HG03175 (cell line): ENCODE measurements around the gene TNS3.

Source experiments
- ATAC-seq: cut with Tn5 transposase; IDR thresholded peaks from one replicate; pipeline ENCODE4 v1.9.1; 2021; ENCODE audit warnings: mild to moderate bottlenecking, moderate library complexity; ENCODE audit not compliant: unreplicated experiment

Gene TNS3

DNA sequence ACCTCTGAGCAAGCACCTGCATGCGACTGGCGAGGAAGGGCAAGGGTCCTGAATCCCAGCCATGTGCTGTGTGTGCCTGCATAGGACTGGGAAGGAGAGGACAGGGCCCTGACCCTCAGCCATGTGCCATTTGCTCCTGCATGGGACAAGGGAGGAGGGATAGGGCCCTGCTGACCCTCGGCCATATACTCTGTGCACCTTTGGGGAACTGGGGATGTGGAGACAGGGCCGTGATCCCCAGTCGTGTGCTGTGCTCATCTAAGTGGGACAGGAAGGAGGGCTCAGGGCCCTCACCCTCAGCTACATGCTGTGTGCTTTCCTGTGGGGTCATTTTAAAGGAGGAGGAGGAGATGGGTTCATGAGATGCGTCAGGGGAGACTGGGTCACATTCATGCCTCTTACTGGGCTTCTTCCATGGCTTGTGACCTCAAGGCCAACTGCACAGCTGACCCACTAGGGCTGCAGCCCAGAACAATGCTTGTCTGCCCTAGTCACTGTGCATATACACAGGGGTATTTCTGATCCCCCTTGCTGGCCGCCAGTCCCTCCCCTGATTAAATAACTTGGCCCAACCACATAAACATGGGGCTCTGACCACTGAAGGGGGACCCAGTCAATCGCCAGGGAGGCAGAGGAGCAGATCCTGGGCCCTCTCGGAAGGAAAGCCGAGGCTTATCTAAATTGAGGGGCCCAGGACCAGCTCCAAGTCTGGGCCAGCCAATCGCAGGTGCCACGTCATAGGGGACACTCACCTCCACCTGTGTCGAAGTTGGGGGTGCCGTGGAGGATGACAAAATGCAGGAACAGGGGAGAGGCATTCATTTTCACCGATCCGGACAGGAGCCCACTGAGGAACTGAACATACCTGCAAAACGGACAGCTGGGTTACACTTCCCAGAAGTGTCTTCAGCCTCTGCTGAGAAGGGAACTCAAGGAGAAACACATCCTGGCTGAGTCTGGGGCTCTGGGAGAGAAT lies 167.3 kb downstream of the TNS3 start:
- no peak for ATAC-seq

DNA sequence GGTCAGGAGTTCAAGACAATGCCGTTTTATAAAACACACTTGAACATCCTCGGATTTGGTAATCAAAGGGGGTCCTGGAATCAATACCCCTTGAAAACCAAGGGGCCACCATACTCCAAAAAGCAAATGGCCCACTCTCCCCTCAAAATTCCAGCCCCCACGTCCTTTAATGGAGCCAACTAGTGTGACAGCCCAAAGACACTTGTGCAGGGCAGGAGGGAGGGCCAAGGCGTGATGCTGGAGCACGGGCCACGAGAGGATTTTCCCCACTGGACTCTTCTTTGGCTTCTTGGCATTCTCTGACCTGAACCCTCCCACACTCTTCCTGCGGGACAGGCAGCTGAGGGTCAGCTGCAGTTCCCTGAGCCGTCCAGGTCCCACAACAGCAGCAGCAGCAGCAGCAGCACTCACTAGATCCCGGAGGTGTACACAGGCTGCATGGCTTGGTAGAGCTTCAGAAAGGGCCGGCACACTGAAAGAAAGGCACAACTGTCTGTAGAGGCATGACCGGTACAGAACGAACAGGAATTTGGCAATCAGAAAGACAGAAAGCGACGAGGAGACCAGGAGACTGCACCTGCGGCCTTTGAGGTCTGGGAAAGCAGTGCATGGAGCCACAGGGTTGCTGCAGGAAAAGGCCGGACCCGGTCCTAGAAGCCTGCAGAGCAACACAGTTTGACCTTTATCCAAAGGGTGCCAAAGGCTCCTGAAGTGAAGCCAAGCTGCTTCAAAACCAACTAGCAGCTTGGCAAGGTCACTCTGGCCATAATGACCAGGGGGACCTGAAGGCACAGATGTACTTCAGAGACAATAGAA lies 168.2 kb downstream of the TNS3 start:
- ATAC-seq = no peak

DNA sequence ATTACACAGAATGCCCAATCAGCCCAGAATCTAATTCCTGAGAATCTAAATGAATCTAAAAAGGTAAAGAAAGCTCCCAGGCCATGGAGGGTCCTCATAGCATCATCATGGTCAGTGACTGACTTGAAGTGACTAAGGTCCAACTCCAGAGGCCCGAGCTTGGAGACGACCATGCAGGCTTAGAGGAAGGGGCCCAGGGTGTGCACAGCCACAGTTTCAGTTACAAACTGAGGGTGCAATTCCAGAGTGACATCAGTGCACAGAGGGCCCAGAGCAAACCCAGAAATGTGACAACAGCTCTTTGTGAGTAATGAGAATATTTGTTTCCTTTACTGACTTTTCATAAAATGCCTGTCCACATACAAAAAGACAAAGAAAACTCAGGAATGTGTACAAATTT lies 170.0 kb downstream of the TNS3 start:
- no peak for ATAC-seq

DNA sequence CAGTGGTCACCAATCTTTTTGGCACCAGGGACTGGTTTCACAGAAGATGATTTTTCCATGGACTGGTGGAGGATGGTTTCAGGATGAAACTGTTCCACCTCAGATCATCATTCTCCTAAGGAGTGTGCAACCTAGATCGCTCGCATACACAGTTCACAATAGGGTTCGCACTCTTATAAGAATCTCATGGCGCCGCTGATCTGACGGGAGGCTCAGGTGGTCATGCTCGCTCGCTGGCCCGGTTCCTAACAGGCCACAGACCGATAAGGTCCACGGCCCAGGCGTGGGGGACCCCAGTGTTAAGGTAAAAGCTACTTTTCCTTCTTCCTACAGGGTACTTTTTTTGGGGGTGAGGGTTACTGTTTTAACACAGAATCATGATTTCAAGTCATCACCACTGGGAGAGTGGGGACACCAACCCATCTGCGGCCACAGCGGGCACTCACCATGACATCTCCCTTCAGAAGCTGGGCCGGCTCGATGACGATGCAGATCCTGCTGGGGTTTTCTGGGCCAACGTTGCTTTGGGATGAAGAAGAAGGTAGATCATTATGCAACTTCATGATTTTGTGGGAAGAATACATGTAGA lies 170.5 kb downstream of the TNS3 start:
- ATAC-seq = no peak

DNA sequence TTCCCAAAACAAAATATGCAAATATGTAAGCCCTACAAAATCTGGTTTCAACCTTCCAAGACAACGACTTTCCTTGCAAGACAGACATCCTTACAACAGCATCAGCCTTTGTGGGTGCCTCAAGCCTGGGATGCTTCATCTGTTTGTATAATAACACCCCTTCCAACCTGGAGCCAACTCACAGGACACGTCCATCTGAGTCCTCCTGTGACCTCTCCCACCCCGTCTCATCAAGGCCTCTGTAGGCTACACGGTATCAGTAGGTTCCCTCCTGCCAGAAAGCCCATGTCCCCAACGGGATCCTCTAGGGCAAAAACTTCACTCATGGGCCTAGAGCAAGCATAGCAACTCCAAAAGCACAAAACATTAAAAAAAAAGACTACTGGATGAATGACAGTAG lies 173.2 kb downstream of the TNS3 start:
- ATAC-seq = no peak

DNA sequence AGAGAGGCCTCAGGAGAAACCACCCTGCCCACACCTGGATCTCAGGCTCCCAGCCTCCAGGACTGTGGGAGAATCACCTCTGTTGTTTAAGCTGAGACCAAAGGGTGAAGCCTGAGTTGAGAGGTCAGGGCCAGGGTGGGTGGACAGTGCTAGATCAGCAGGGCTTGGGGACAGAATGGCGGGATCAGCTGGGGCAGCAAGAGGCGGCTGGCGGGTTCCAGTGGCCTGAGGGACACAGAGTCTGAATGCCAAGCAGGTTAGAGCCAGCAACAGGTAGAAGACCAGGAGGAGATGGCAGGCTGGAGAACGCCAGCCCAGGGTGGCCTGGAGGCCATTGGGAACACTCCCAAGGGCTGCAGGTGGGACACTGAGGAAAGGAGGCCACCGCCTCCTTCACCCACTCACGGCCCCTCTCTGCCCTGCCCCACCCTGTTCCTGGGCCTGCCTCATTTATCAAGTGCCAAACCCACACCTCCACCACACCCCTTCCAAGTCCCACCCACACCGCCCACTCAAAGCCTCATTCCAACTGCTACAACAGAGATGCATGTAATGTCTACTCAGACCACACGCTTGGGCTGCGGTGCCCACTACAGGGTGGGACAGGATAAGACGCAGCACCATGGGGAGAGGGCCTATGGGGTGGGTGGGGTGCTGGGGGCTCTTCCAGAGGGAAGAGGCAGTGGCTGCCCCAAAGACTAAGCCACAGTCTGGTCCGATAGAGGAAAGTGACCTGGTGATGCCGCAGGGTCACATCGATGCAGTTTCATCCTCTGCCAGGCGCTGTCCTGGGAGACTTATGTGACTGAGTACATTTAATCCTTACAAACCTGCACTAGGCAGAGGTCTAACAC lies 173.9 kb downstream of the TNS3 start:
- no peak for ATAC-seq

DNA sequence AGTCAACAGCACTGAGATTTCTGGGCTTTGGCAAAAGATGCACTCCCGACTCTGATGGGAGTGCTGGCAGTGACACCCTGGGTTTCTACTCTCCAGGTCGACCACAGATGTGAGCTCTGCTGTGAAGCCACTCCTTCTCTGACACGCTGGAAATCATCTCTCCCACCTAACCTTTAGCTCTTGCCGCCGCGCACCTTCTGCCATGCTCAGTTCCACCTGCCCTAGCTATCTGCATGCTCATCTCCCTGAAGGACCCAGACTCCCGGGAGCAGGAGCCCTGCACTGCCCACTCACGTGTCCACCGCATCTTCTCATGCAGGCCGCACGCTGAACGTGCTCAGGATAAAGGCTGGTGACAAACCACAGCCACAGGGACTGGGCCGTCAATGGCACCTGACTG lies 174.8 kb downstream of the TNS3 start:
- no peak for ATAC-seq

DNA sequence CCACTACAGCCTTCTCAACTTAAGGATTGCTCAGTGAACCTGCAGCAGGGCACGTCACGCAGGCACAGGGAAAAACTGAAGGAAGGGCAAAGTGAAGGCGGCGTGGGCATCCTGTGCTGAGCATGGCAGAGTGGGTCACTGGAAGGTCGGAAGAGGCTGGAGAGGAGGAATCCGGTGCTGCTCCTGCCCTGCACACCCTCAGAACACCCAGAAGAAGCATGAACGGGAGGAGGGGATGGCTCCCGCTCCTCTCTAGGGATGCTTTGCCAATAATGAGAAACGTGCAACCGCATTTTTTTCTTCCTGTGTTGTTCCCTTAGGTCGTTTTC lies 175.1 kb downstream of the TNS3 start:
- ATAC-seq = no peak

DNA sequence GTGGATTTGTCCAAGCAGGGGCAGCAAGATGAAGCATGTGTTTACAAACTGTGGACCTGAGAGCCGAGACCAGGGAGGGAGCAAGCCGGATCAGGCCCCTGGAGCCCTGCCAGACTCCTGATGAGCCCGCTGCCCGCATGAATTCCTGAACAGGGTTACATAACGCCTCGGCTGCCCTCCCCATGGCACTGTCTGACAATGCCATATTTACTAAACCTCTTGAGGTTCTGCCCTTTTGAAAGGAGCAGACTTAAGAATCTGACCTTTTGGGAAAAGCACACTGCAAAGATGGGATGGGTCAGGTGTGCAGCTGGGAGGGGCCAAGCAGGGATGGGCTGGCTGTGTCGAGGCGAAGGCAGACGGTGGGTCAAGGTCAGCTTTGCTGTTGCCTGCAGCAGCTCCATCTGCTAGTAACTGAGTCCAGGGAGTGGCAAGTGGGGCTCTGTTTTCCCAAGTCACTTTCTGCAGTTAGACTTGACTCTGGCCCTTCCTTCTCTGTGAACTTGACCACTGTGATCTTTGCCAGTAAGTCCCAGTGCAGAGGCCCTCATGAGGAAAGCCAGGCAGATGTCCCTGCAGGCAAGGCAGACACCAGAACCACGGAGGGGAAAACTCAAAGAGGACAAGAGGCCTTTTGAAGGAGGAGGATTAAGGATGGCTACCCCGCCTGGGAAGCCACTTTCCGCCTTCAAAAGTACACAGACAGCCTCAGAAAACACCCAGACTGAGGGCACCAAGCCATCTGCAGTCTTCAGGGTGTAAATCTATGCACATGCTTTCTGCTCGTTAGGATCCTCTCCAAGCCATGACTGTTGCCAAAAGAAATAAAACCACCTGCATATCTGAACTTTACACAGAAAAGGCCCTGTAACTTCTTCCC lies 175.8 kb downstream of the TNS3 start:
- ATAC-seq = no peak

DNA sequence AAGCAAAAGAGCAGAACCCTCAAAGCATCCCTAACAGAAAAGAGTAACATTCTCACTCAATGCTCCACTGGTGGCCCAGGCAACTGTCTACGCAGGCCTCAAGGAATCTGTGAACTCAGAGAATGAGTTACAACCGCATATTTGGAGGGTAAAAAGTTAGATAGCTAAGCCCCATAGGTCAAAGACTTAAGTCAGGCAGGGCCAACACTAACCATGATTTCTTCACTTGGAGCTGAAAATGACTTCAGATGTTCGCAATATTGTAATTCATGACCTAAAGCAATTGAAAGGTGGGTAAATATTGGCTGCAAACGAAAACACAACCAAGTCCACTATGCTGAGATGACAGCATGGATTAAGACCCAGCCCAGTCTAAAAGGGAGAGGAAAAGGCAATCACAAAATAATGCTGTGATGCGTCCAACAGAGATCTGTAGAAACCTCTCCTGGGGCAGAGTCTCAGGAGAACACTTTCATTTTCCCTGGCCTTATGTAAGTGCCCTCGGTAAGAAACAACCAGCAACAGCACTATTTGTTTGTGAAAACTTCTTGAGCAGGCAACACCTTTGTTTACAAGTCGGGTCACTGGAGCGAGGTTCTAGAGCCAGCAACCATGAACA lies 176.5 kb downstream of the TNS3 start:
- ATAC-seq = no peak

DNA sequence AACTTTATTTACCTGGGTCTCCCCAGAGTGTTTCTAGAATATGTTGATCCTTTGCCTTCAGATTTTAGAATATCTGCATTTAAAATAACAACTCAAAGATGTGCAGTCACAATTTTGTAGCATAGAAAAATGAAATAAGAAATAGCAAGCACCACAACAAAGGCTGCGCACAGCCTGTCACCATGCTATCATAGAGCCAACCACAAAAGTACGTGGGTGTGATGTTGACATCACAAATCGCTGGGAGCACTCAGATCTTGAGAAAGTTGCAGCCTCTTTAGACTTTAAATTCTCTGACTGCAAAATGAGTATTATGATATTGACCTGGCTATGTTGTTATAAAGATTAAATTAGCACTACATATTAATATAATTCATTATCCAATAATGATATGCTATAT lies 177.9 kb downstream of the TNS3 start:
- no peak for ATAC-seq

DNA sequence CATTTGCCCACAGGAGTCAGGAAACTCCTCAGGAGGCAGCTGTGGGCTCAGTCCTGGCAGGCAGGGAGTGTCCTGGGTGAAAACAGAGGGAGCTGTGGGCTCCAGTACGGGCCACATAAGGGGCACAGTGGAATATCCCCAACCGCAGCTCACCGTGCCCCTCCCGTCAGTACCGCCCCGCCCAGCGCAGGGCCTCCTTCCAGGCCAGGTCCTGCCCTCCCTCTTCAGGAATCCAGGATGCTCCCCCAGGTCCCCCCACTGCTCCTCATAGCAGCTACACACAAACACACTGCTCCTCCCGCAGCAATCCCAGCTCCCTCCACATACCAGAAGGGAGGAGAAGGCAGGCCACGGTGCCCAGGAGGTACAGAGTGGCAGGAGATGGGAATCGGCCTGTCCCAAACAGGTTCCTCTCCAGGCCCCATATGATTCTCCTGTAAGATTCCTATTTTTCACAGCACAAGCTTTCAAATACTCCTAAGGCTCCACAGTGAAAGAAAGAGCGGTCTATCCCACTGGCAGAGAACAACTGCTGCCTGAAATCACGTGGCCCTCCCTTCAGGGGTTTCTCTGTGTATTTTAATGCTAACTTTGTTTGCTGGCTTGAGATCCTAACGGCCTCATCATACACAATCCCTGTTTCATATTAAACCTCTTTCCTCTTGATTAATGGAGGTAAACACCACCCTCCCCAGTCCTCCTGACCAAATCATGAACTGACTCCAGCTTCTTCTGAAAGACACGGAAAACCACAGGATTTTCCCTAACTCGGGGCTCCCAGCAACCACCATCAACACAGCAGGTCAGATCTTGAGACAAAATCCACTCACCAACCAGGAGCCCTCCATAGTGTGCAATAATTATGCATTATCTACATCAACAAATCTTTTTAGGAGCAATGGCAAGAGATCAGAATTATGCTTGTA lies 178.7 kb downstream of the TNS3 start:
- ATAC-seq = no peak

DNA sequence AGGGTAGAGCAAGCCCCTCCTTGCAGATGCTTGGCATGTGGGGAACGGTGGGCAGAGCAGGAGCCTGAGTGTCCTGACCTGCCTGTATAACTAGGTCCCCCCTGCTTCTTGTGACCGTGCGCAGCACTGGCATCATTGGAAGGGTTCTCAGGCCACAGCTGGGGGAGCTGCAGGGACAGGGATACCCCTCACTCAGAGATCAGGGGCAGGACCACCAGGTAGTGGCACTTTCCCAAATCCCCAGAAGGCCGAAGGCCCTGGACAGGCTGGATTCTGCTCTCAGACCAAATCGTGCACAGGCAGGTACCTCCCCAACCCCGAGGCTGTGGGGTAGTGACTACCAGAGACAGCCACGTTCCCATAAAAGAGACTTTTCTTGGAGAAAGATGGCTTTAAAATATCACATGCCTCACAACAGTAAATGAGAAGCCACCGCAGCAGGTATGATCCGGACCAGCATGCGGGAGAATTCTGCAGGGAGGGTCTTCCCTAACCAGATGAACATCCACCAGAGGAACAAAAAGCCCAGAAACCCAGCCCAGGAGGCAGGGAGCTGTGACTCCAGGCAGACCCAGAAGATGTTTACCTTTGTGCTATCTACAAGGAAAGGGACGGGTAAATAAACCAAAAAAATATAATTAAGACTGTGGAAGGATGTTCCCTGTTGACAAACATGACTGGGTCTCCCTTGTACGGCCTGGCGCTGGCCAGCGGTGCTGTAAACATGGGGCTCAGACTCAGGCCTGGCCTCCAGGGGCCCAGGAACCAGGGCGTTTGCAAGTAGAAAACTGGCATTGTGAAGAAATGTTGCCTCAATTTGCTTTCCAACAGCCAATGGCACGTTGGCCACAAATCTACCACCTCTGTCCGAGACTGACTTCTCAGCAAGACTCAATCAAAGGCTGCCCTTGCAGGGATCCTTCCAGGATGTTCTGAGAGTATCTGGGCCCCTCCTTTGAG lies 180.0 kb downstream of the TNS3 start:
- no peak for ATAC-seq

DNA sequence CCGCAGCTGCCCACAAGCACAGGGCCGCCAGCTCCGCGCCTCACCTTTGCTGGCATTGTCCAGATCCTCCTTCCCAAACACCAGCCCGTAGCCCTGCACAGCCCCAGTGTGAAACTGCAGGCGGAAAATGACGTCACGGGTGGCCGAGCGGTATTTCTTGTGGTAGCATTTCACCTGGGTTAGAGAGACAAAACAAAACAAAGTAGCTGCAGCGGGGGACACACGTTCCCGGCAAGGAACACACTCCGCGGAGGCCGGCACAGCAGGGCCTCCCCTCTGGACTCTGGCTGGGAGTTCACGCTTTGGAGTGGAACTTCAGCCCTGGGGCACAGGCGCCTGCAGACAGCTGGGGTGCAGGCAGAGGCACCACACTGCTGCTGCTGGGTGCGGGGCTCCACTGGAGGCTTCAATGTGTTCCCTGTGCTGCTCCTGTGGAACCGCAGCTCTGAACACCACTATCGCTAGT lies 181.1 kb downstream of the TNS3 start:
- no peak for ATAC-seq

DNA sequence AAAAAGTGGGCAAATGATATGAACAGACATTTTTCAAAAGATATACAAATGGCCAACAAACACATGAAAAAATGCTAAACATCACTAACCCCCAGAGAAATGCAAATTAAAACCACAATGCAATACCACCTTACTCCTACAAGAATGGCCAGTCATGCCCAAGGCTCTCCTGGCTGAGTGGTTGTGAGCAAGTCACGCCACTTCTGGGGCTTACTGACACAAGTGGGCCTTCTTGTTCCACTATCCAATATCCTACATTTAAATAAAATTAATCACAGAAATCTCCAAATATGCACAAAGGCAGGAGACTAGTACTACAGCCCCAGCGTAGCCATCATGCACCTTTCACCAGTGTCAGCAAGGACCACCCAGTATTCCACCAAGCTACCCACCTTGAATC lies 181.9 kb downstream of the TNS3 start:
- ATAC-seq = no peak

DNA sequence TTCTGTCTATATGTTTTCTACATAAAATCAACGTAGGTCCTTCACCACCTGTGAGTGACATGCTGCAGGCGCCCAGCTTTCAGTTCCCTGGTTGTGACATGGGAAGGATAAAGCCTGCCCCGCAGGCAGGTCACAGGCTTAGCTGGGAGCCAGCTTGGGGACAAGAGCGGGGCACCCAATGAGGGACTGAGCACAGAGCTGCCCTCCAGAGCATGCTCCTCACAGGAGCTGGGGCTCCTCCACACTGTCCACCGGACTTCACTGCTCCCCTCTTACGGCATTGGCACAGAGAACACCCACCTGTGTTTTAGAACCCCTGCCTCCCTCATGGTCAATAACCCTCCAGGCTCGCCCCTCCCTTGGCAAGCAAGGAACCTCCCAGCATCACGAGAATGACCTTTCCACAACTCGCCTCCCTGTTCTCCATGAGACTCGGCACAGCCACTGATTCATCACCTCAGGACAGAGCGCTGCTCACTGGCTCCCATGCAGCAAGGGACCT lies 187.1 kb downstream of the TNS3 start:
- no peak for ATAC-seq

DNA sequence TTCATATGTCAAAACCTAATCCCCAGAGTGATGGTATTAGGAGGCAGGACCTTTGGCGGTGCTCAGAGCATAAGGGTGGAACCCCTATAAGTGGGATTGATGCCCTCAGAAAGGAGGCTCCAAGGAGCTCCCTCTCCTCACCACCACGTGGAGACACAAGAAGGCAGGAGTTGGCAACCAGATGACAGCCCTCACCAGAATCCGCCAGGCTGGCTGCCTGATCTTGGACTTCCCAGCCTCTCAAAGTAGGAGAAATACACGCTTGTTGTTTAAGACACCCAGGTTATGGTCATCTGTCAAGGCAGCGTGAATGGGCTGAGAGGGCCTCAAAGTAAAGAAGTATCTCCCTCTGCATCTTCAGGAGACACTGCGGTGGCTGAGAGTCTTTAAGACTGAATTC lies 187.7 kb downstream of the TNS3 start:
- no peak for ATAC-seq
